WERI-Rb-1 (cell line): Measurements from ENCODE around the gene UQCR11.

Experiments
- DNase-seq: peaks from one replicate; pipeline ENCODE4 v3.0.0-alpha.2; 2020
- H3K27ac ChIP-seq: fragments of 250-450 bp; sonication (Bioruptor Pico); 2 replicates; pipeline ENCODE4 v1.5.1; 2020; ENCODE audit warnings: mild to moderate bottlenecking, moderate library complexity
- H3K27me3 ChIP-seq: fragments of 250-450 bp; sonication (Bioruptor Pico); 2 replicates; pipeline ENCODE4 v1.5.1; 2021; ENCODE audit warnings: mild to moderate bottlenecking, low read depth, moderate library complexity; ENCODE audit not compliant: insufficient read depth, severe bottlenecking
- H3K36me3 ChIP-seq: fragments of 250-450 bp; sonication (Bioruptor Pico); 2 replicates; pipeline ENCODE4 v1.5.1; 2020; ENCODE audit warnings: mild to moderate bottlenecking, moderate library complexity
- H3K4me3 ChIP-seq: 2 replicates; pipeline ENCODE4 v1.5.1; 2011; ENCODE audit warnings: low read depth, mild to moderate bottlenecking, control low read depth, low read length
- H3K9me3 ChIP-seq: fragments of 250-450 bp; sonication (Bioruptor Pico); 2 replicates; pipeline ENCODE4 v1.5.1; 2021; ENCODE audit warnings: mild to moderate bottlenecking, moderate library complexity; ENCODE audit not compliant: severe bottlenecking
- TF ChIP-seq, protein P1 (sequence below): IDR thresholded peaks from 2 replicates; pipeline ENCODE4 v1.5.1; 2011; ENCODE audit warnings: low read depth, mild to moderate bottlenecking, control low read depth, inconsistent platforms, low read length

Gene UQCR11

DNA sequence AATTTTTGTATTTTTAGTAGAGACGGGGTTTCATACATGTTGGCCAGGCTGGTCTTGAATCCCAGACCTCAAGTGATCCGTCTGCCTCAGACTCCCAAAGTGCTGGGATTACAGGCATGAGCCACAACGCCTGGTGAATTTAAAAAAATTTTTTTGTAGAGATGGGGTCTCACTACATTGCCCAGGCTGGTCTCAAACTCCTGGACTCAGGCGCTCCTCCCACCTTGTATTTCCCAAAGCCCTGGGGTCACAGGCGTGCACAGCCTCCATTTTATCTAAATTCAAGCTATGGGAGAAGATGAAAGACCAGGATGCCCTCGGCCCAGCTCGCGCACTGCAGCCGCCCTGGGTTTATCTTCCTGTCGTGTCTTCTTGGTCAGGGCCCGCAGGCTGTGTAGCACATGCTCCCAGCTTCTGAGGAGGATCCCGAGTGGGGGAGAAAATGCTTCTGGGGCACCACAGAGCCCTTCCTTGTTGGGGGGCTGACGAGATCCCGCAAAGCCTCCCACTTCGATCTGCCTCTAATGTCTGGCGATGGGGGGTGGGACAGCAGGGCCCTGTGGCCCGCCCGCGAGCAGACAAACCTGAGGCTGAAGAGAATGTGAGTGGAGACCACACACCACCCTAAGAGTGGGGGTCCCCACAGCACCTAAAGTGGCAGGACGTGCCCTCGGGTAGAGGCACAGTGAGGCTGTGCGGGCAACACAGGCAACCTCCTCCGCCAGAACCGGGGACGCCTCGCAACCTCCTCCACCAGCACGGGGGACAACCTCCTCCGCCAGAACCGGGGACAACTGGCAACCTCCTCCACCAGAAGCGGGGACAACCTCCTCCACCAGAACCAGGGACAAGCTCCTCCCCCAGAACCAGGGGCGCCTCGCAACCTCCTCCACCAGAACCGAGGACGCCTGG is 31.3 kb upstream of the UQCR11 start:
- Histone ChIP-seq H3K27ac (no peak overlapping the region), H3K9me3 (no peaks in the 10 kb centered on the region), H3K4me3 (no peak overlapping the region), H3K27me3 (no peaks in the 10 kb centered on the region), H3K36me3 (peaks cover 87% of the 10 kb centered on the region)
- TF ChIP-seq, protein P1, sequence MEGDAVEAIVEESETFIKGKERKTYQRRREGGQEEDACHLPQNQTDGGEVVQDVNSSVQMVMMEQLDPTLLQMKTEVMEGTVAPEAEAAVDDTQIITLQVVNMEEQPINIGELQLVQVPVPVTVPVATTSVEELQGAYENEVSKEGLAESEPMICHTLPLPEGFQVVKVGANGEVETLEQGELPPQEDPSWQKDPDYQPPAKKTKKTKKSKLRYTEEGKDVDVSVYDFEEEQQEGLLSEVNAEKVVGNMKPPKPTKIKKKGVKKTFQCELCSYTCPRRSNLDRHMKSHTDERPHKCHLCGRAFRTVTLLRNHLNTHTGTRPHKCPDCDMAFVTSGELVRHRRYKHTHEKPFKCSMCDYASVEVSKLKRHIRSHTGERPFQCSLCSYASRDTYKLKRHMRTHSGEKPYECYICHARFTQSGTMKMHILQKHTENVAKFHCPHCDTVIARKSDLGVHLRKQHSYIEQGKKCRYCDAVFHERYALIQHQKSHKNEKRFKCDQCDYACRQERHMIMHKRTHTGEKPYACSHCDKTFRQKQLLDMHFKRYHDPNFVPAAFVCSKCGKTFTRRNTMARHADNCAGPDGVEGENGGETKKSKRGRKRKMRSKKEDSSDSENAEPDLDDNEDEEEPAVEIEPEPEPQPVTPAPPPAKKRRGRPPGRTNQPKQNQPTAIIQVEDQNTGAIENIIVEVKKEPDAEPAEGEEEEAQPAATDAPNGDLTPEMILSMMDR: no peak
- DNase-seq: no peak

DNA sequence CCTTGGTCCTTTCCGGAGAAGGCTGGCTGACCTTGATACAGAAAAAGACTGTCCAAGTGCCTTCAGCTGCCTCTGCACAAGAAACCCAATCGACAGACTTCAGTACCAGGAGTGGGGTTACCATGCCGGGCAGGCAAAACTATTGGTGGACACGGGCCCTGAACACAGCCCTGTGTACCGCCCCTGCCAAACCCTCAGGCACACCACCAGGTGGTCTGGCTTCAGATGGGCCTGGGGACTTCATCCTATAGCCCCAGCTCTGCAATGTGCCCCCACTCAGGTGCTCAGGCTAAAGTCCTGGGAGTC is 29.6 kb upstream of the UQCR11 start:
- TF ChIP-seq, protein P1: no peak
- Histone ChIP-seq H3K4me3 (no peak overlapping the region), H3K36me3 (peaks cover 85% of the 10 kb centered on the region), H3K9me3 (no peaks in the 10 kb centered on the region), H3K27me3 (no peaks in the 10 kb centered on the region), H3K27ac (no peak overlapping the region)
- no peak for DNase-seq

DNA sequence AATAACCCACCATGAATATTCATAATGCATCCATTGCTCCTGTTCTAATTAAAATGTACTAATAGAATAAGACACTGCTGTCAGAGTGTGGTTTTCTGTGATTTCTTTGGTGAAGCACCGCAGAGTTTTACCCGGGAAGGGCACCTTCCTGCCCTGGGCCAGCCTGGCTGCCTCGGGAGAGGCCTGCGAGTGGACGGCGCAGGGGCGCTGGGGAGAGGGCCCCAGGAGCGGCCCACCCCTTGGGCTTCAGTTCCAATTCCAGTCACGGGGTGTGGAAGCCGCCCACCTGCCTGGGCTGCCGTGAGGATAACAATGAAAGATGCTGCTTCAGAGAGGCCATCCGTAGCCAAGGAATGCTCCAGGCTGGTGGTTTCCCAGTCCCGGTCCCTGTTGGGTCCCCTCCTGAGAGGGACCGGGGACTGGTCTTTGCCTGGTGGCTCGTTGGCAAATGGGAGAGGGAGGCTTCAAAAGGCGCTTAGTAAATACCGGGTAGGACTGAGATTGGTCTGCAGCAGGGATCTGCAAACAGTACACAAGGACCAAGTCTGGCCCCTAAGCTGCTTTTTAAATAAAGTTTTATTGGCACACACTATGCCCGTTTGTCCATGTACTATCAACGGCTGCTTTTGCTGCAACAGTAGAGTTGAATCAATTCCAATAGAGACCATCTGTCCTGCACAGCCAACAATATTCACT is 29.1 kb upstream of the UQCR11 start:
- Histone ChIP-seq H3K27me3 (no peaks in the 10 kb centered on the region), H3K4me3 (no peak overlapping the region), H3K36me3 (peaks cover 82% of the 10 kb centered on the region), H3K27ac (no peak overlapping the region), H3K9me3 (no peaks in the 10 kb centered on the region)
- TF ChIP-seq, protein P1: no peak
- DNase-seq: no peak

DNA sequence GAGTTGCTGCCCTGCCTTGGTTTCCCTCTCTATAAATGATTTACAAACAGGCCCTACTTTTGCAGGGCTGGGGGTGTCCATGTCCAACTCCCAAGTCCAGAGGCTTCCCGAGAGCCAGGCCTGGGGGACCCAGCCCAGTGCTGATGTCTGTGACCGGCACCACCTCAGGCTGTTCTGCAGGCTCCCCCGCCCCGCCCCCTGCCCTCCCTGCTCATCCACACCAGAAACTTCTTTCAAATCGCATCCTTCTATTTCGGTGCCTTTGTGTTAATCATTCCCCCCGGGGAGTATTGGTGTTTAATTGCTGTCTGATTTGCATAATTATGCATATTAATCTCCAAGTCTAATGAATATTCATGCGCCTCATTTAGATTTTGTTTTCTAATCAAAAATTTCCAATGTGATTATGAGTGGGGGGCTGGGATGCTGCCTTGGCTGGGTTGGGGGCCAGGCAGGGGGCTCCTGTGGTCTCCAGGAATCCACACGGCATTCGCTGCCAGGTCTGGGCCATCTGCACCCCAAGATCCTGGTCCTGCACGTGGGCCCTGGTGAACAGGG is 28.1 kb upstream of the UQCR11 start:
- Histone ChIP-seq H3K36me3 (peaks cover 71% of the 10 kb centered on the region), H3K9me3 (no peaks in the 10 kb centered on the region), H3K27ac (no peak overlapping the region), H3K4me3 (no peak overlapping the region), H3K27me3 (no peaks in the 10 kb centered on the region)
- TF ChIP-seq, protein P1: no peak
- no peak for DNase-seq

DNA sequence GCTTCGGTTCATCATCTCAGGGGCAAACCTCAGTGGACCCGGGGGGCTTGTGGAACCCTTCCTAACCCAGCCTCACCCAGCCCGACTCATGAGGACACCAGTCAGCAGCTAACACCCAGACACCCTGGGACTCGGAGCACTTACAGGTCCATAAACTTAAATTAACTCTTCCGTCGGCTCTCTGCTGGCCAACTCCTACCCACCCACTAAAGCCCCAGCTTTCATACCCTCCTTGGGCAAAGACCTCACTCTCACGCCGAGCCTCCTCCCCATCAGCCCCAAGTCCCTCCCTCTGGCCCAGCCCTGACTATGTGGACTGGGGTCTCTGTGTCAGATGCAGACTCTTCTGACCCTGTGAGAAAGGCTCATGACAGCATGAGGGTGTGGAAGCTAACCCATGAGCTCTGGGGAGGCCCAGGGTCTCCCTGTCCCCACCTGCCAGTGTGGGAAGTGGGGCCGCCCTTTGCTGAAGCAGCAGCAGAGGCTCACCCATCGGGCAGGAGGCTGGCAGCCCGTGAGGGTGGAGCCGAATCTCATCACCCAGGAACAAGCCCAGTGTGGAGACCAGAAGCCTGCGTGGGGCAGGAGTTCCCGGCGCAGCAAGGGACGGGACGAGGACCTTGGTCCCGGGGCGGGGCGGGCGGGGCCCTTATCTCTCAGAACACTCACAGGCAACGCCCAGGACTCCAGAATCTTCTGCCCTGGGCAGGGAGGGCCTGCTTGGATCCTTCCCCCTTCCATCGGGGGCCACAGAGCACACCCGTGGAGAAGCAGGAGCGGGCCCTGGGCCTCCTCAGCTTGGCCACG is 27.4 kb upstream of the UQCR11 start:
- Histone ChIP-seq H3K36me3 (peaks cover 66% of the 10 kb centered on the region), H3K27me3 (no peaks in the 10 kb centered on the region), H3K4me3 (no peak overlapping the region), H3K9me3 (no peaks in the 10 kb centered on the region), H3K27ac (no peak overlapping the region)
- DNase-seq: no peak
- TF ChIP-seq, protein P1: no peak
